Fibroblast of lung (primary cell): ENCODE measurements around the gene ZNF296. TPM values are rescaled to one million over a fixed set of nuclear protein-coding genes. Genes with fewer than 3 reads are reported as not detected.

ENCODE experiments used
- DNase-seq, 2 donors: peaks; one replicate each; pipeline versions ENCODE4 v3.0.0 to v3.0.0-alpha.2; 2010; ENCODE audit warnings: low read depth in 2 of 2
- H2AFZ ChIP-seq: 2 replicates; pipeline ENCODE4 v1.5.1; 2012; ENCODE audit warnings: low read length, control low read depth, inconsistent platforms
- H3K27ac ChIP-seq: 2 replicates; pipeline ENCODE4 v1.5.1; 2011; ENCODE audit warnings: low read length, control low read depth; ENCODE audit not compliant: insufficient read depth
- H3K27me3 ChIP-seq: 2 replicates; pipeline ENCODE4 v1.5.1; 2011; ENCODE audit warnings: mild to moderate bottlenecking, low read length; ENCODE audit not compliant: control insufficient read depth, insufficient read depth
- H3K36me3 ChIP-seq: 2 replicates; pipeline ENCODE4 v1.5.1; 2011; ENCODE audit warnings: low read length; ENCODE audit not compliant: control insufficient read depth, insufficient read depth
- H3K4me1 ChIP-seq: 2 replicates; pipeline ENCODE4 v1.5.1; 2011; ENCODE audit warnings: low read length; ENCODE audit not compliant: control insufficient read depth, insufficient read depth; ENCODE audit errors: extremely low read depth
- H3K4me2 ChIP-seq: 2 replicates; pipeline ENCODE4 v1.5.1; 2011; ENCODE audit warnings: low read length, control low read depth; ENCODE audit not compliant: insufficient read depth; ENCODE audit errors: extremely low read depth
- H3K4me3 ChIP-seq, 4 experiments: fragments of 200-600 bp in 1 of 4; sonication (generic) in 1 of 4; replicated peaks in 1 of 4; 2 replicates each; pipeline ENCODE4 v1.5.1; 2011 to 2016; ENCODE audit warnings: low read length in 4 of 4, low read depth in 3 of 4, mild to moderate bottlenecking in 3 of 4, control low read depth in 2 of 4, inconsistent platforms in 1 of 4, mixed read lengths in 1 of 4; ENCODE audit not compliant: insufficient read depth in 1 of 4; ENCODE audit errors: control extremely low read depth in 1 of 4
- H3K79me2 ChIP-seq: 2 replicates; pipeline ENCODE4 v1.5.1; 2012; ENCODE audit warnings: mild to moderate bottlenecking, low read length, inconsistent platforms; ENCODE audit not compliant: control insufficient read depth, insufficient read depth
- H3K9ac ChIP-seq: 2 replicates; pipeline ENCODE4 v1.5.1; 2011; ENCODE audit warnings: mild to moderate bottlenecking, low read length, control low read depth; ENCODE audit not compliant: insufficient read depth
- H3K9me3 ChIP-seq: 2 replicates; pipeline ENCODE4 v1.5.1; 2012; ENCODE audit warnings: low read depth, low read length; ENCODE audit not compliant: control insufficient read depth, insufficient read depth
- H4K20me1 ChIP-seq: 2 replicates; pipeline ENCODE4 v1.5.1; 2011; ENCODE audit warnings: low read length; ENCODE audit not compliant: control insufficient read depth, insufficient read depth; ENCODE audit errors: extremely low read depth
- EZH2 ChIP-seq: IDR thresholded peaks from 2 replicates; pipeline ENCODE4 v1.5.1; 2012; ENCODE audit warnings: low read length, control low read depth, mild to moderate bottlenecking; ENCODE audit errors: missing control alignments
- polyA plus RNA-seq, 2 donors: library from polyadenylated mRNA; depleted of rRNA in 1 of 2; stranded (reverse) in 1 of 2; unstranded in 1 of 2; fragments of >200 nt; gene quantifications; 2 replicates each; pipeline ENCODE4 v1.2.1, GENCODE V29; 2011 to 2012; ENCODE audit warnings: missing spikeins in 1 of 2
- total RNA-seq: library from RNA; depleted of rRNA; stranded (reverse); fragments of >200 nt; gene quantifications from 2 replicates; pipeline ENCODE4 v1.2.1, GENCODE V29; 2014
- TF ChIP-seq, protein P1 (sequence below), 2 donors: IDR thresholded peaks in 1 of 2; conservative IDR thresholded peaks in 1 of 2; 1 replicate in 1 of 2; 2 replicates in 1 of 2; pipeline ENCODE4 v1.5.1; 2011 to 2012; ENCODE audit warnings: low read length in 2 of 2, control low read depth in 1 of 2, inconsistent platforms in 1 of 2, low read depth in 1 of 2, mild to moderate bottlenecking in 1 of 2

The ZNF296 gene
- total and polyA plus RNA-seq, 2 donors (not counting 1 experiment from before 2014, with no cell fraction given) = 0.03 TPM; not detected in 1

- Histone ChIP-seq H4K20me1 (no peaks in the 10 kb centered on the region), H3K79me2 (peaks cover 93% of the 10 kb centered on the region), H3K4me2 (no peak overlapping the region), H3K36me3 (no peaks in the 10 kb centered on the region), H3K4me1 (peaks cover 42% of the 10 kb centered on the region), H3K9me3 (no peaks in the 10 kb centered on the region), H2AFZ (no peak overlapping the region), H3K4me3 (no peak overlapping the region), H3K9ac (no peak overlapping the region), H3K27me3 (no peaks in the 10 kb centered on the region), H3K27ac (no peak overlapping the region)
- DNase-seq = no peak
- no peak for TF ChIP-seq EZH2
- TF ChIP-seq, protein P1, sequence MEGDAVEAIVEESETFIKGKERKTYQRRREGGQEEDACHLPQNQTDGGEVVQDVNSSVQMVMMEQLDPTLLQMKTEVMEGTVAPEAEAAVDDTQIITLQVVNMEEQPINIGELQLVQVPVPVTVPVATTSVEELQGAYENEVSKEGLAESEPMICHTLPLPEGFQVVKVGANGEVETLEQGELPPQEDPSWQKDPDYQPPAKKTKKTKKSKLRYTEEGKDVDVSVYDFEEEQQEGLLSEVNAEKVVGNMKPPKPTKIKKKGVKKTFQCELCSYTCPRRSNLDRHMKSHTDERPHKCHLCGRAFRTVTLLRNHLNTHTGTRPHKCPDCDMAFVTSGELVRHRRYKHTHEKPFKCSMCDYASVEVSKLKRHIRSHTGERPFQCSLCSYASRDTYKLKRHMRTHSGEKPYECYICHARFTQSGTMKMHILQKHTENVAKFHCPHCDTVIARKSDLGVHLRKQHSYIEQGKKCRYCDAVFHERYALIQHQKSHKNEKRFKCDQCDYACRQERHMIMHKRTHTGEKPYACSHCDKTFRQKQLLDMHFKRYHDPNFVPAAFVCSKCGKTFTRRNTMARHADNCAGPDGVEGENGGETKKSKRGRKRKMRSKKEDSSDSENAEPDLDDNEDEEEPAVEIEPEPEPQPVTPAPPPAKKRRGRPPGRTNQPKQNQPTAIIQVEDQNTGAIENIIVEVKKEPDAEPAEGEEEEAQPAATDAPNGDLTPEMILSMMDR (conservative IDR thresholded peaks at IDR 0.05 in 1 of 2, IDR thresholded peaks at IDR 0.05 in 1 of 2; ENCODE audit: low read depth in 1 of 2, low read length in 2 of 2) = no peak
These were observed 25.5 kb upstream of the ZNF296 start for GRCh38 chr19:45101806-45102205.

- no peak for TF ChIP-seq EZH2
- TF ChIP-seq, protein P1 (conservative IDR thresholded peaks at IDR 0.05 in 1 of 2, IDR thresholded peaks at IDR 0.05 in 1 of 2; ENCODE audit: low read depth in 1 of 2, low read length in 2 of 2) = no peak
- DNase-seq = peak; percentile 33 to 39
These were observed 24.6 kb upstream of the ZNF296 start for GRCh38 chr19:45100846-45101252.

GRCh38 chr19:45100201-45100600 is 23.9 kb upstream of the ZNF296 start:
- Histone ChIP-seq H3K79me2 (peaks cover 98% of the 10 kb centered on the region), H3K4me1 (peaks cover 42% of the 10 kb centered on the region), H4K20me1 (no peaks in the 10 kb centered on the region), H3K9me3 (no peaks in the 10 kb centered on the region), H3K4me2 (no peak overlapping the region), H3K27ac (peak overlapping the region; percentile 53), H3K27me3 (no peaks in the 10 kb centered on the region), H3K9ac (no peak overlapping the region), H3K4me3 (no peak overlapping the region), H2AFZ (no peak overlapping the region), H3K36me3 (no peaks in the 10 kb centered on the region)
- TF ChIP-seq, protein P1 (conservative IDR thresholded peaks at IDR 0.05 in 1 of 2, IDR thresholded peaks at IDR 0.05 in 1 of 2; ENCODE audit: low read depth in 1 of 2, low read length in 2 of 2) = no peak
- no peak for TF ChIP-seq EZH2
- no peak for DNase-seq

More at GRCh38 chr19:45100846-45101252, 24.6 kb upstream of the ZNF296 start:
- Histone ChIP-seq H3K9ac (no peak overlapping the region), H3K4me3 (no peak overlapping the region), H3K4me2 (no peak overlapping the region), H4K20me1 (no peaks in the 10 kb centered on the region), H3K79me2 (peaks cover 98% of the 10 kb centered on the region), H3K9me3 (no peaks in the 10 kb centered on the region), H3K27ac (peak overlapping the region; percentile 53), H2AFZ (no peak overlapping the region), H3K27me3 (no peaks in the 10 kb centered on the region), H3K4me1 (peaks cover 42% of the 10 kb centered on the region), H3K36me3 (no peaks in the 10 kb centered on the region)
